ENCODE measurements around the gene CACNA1G. TPM values are rescaled to one million over a fixed set of nuclear protein-coding genes. Genes with fewer than 3 reads are reported as not detected.

Gene CACNA1G
- total and polyA plus RNA-seq, 8 donors = 0.50 to 38.2 (median 19.5) TPM

DNA sequence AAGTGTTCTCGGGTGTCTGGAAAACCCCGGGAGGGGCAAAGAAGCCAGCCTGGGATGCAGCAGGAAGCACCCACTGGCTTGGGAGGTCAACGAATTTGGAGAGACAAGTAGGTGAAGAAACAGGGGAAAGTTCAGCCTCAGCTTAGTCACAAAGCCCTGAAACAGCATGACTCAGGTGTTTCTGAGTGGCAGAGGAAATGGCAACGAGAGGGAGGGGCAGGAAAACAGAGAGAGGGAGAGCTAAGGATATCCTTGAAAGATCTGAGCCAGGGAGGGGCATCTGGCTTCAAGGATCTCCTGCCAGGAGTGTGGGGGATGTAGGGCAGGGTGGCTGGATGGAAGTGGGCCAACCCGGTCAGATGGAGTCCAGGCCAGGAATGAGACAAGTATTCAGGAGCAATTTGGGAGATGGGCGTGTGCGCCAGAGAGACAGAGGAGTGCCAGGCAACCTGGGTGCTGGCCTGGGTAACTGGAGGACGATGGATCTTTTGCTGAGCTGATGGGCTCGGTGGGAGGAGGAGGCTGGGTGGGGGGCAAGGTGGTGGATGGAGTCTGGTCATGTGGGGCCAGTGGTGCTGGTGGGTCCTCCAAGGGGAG lies 101.4 kb downstream of the CACNA1G start:
- peak; percentile 85 for ATAC-seq
- Histone ChIP-seq H3K4me3 (no peak overlapping the region), H3K27me3 (no peaks in the 10 kb centered on the region), H3K9me3 (no peaks in the 10 kb centered on the region), H3K27ac (peak overlapping the region; percentile 57 to 75), H3K36me3 (no peaks in the 10 kb centered on the region), H3K4me1 (peaks cover 21 to 31% of the 10 kb centered on the region in 2 donors)
- intact Hi-C loops (cut with DNase I) = no loop called here
- peak in 3 of 4 donors; percentile 45 to 79 (median 71) for DNase-seq
- no peak for TF ChIP-seq CTCF (IDR thresholded peaks at IDR 0.05)

- no peak for TF ChIP-seq CTCF (IDR thresholded peaks at IDR 0.05)
- intact Hi-C loops (cut with DNase I) = no loop called here
- Histone ChIP-seq H3K27me3 (no peaks in the 10 kb centered on the region), H3K36me3 (no peaks in the 10 kb centered on the region), H3K4me3 (no peak overlapping the region), H3K4me1 (peaks cover 21 to 31% of the 10 kb centered on the region in 2 donors), H3K9me3 (no peaks in the 10 kb centered on the region), H3K27ac (no peak overlapping the region)
- ATAC-seq (no peak), DNase-seq (no peak)
These were observed 102.2 kb downstream of the CACNA1G start for GRCh38 chr17:50662632-50663225.

DNA sequence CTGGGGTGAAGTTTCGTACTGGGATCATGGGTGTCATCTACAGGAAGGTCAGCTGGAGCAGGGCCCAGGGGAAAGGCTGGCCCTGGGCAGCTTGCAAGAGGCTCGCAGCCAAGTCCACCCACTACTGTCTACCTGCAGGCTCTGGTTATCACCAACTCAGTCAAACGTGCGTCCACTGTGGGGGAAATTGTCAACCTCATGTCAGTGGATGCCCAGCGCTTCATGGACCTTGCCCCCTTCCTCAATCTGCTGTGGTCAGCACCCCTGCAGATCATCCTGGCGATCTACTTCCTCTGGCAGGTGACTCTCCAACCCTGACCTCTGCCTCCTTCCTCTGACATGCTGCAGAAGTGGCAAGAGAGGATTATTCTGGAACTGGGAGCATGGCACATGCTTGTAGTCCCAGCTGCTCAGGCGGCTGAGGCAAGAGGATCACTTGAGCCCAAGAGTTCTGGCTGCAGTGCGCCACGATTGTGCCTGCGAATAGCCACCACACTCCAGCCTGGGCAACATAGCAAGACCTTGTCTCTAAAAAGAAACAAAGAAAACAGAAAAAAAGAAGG lies 103.4 kb downstream of the CACNA1G start:
- H3K36me3 ChIP-seq = no peaks in the 10 kb centered on the region
- ATAC-seq (no peak), DNase-seq (no peak)
- TF ChIP-seq CTCF (IDR thresholded peaks at IDR 0.05) = no peak
- H3K27me3 ChIP-seq = no peaks in the 10 kb centered on the region
- intact Hi-C loops (cut with DNase I) = no loop called here
- no peaks in the 10 kb centered on the region for H3K9me3 ChIP-seq
- peaks cover 24 to 40% of the 10 kb centered on the region in 2 donors for H3K4me1 ChIP-seq
- no peak overlapping the region for H3K27ac ChIP-seq
- H3K4me3 ChIP-seq = no peak overlapping the region

DNA sequence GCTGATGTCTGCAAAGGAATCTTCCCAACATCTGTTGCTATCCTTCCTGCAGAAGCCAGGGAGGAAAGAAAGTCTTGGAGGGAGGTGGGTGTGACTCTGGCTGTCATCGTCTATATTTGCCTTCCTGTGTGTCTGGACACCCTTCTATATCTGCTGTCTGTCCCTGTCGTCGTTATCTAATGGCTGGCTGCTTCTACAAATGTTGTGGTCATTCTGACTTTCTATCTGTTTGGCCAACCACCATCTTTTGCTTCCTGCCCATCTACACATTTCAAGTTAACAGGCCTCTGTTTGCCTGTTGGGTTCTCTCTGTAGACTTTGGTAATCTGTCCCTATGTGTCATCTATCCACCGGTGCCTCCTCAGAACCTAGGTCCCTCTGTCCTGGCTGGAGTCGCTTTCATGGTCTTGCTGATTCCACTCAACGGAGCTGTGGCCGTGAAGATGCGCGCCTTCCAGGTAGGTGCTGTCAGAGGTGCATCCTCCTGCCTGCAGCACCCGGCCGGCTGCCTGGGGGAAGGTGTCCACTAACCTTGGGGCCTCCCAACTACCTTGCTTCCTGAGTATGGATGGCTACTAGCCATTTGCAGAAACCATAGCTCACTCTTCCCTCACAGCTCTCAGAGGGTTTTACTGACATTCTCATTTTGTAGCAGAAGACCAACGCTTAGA lies 104.4 kb downstream of the CACNA1G start:
- peaks cover 18 to 37% of the 10 kb centered on the region in 2 donors for H3K4me1 ChIP-seq
- H3K36me3 ChIP-seq = no peaks in the 10 kb centered on the region
- TF ChIP-seq CTCF (IDR thresholded peaks at IDR 0.05) = no peak
- DNase-seq (no peak), ATAC-seq (no peak)
- H3K4me3 ChIP-seq = no peak overlapping the region
- H3K9me3 ChIP-seq = no peaks in the 10 kb centered on the region
- H3K27ac ChIP-seq = no peak overlapping the region
- intact Hi-C loops (cut with DNase I) = no loop called here
- no peaks in the 10 kb centered on the region for H3K27me3 ChIP-seq

DNA sequence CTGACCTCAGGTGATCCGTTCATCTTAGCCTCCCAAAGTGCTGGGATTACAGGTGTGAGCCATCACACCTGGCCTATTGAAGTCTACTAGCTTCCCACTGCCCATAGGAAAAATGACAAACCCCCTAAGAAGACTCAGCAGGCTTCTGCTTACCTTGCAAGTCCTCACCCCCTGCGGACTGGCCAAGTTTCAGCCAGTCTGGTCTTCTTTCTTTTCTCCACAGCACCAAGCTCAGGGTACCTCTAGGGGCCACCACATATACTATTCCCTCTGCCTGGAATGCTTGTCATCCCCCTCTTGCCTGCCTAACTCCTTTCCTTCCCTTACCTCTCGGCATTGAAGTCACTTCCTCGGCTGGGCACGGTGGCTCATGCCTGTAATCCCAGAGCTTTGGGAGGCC lies 105.3 kb downstream of the CACNA1G start:
- intact Hi-C loops (cut with DNase I) = no loop called here
- H3K4me3 ChIP-seq = no peak overlapping the region
- no peaks in the 10 kb centered on the region for H3K27me3 ChIP-seq
- TF ChIP-seq CTCF (IDR thresholded peaks at IDR 0.05) = no peak
- H3K27ac ChIP-seq = no peak overlapping the region
- H3K4me1 ChIP-seq = peaks cover 12 to 32% of the 10 kb centered on the region in 2 donors
- no peak for DNase-seq
- H3K36me3 ChIP-seq = no peaks in the 10 kb centered on the region
- no peaks in the 10 kb centered on the region for H3K9me3 ChIP-seq
- no peak for ATAC-seq

All from left lung (tissue), 10 donors.